ENCODE results near the gene UBE4B. TPM values are rescaled to one million over a fixed set of nuclear protein-coding genes. Genes with fewer than 3 reads are reported as not detected.

The UBE4B gene
- total and polyA plus RNA-seq, 4 donors, result 7.5 to 25.5 (median 16.6) TPM

GRCh38 chr1:10057796-10058195 lies 25.0 kb downstream of the UBE4B start:
- Histone ChIP-seq H3K9me3 (ENCODE audit: control insufficient read depth in 4 of 4, low read length in 3 of 4) (no peaks in the 10 kb centered on the region), H3K4me3 (ENCODE audit: low read depth in 1 of 3, low read length in 3 of 3) (no peak overlapping the region), H3K27ac (ENCODE audit: low read depth in 1 of 2, low read length in 2 of 2) (no peak overlapping the region), H3K27me3 (ENCODE audit: control insufficient read depth in 4 of 4, insufficient read depth in 4 of 4, low read length in 3 of 4) (no peaks in the 10 kb centered on the region), H3K9ac (ENCODE audit: low read depth in 1 of 2, low read length in 2 of 2) (no peak overlapping the region), H3K4me1 (ENCODE audit: control insufficient read depth in 4 of 4, insufficient read depth in 4 of 4, low read length in 3 of 4) (peaks cover 8 to 37% (median 33%) of the 10 kb centered on the region in 4 donors), H3K36me3 (ENCODE audit: control insufficient read depth in 4 of 4, insufficient read depth in 3 of 4, low read depth in 1 of 4, low read length in 3 of 4) (peaks cover 0 to 5% (median 0%) of the 10 kb centered on the region in 4 donors)
- no peak for DNase-seq (ENCODE audit: low spot score)
- 77% methylated on average over 5 of the region's 5 CpGs for WGBS
- TF ChIP-seq HNF4A (conservative IDR thresholded peaks at IDR 0.05) (no peak), FOXA1 (IDR thresholded peaks at IDR 0.05) (no peak), ZBTB33 (IDR thresholded peaks at IDR 0.05) (no peak), YY1 (IDR thresholded peaks at IDR 0.05) (no peak), REST (IDR thresholded peaks at IDR 0.05) (no peak), NR2F2 (IDR thresholded peaks at IDR 0.05) (no peak), HNF4G (IDR thresholded peaks at IDR 0.05) (no peak), EGR1 (IDR thresholded peaks at IDR 0.05; ENCODE audit: low read depth in 2 of 2) (no peak), JUND (IDR thresholded peaks at IDR 0.05) (no peak), ATF3 (IDR thresholded peaks at IDR 0.05) (no peak), GABPA (IDR thresholded peaks at IDR 0.05 in 1 of 2, conservative IDR thresholded peaks at IDR 0.05 in 1 of 2) (no peak), FOXA2 (IDR thresholded peaks at IDR 0.05) (no peak), CTCF (IDR thresholded peaks at IDR 0.05; ENCODE audit: low read depth, low read length, missing input control) (no peak), RXRA (IDR thresholded peaks at IDR 0.05) (no peak), MAX (IDR thresholded peaks at IDR 0.05) (no peak)

GRCh38 chr1:10059342-10059718 lies 26.6 kb downstream of the UBE4B start:
- Histone ChIP-seq H3K9ac (ENCODE audit: low read depth in 1 of 2, low read length in 2 of 2) (no peak overlapping the region), H3K27ac (ENCODE audit: low read depth in 1 of 2, low read length in 2 of 2) (no peak overlapping the region), H3K4me3 (ENCODE audit: low read depth in 1 of 3, low read length in 3 of 3) (no peak overlapping the region), H3K4me1 (ENCODE audit: control insufficient read depth in 4 of 4, insufficient read depth in 4 of 4, low read length in 3 of 4) (peaks cover 8 to 38% (median 34%) of the 10 kb centered on the region in 4 donors), H3K9me3 (ENCODE audit: control insufficient read depth in 4 of 4, low read length in 3 of 4) (no peaks in the 10 kb centered on the region), H3K36me3 (ENCODE audit: control insufficient read depth in 4 of 4, insufficient read depth in 3 of 4, low read depth in 1 of 4, low read length in 3 of 4) (peaks cover 0 to 5% (median 0%) of the 10 kb centered on the region in 4 donors), H3K27me3 (ENCODE audit: control insufficient read depth in 4 of 4, insufficient read depth in 4 of 4, low read length in 3 of 4) (no peaks in the 10 kb centered on the region)
- TF ChIP-seq REST (IDR thresholded peaks at IDR 0.05) (no peak), HNF4G (IDR thresholded peaks at IDR 0.05) (no peak), SP1 (IDR thresholded peaks at IDR 0.05) (no peak), RXRA (IDR thresholded peaks at IDR 0.05) (no peak)
- no peak for DNase-seq (ENCODE audit: low spot score)
- 96% methylated on average over 8 of the region's 8 CpGs for WGBS
